Endodermal cell (in vitro differentiated cells): ENCODE data around the gene CCNI. TPM values are rescaled to one million over a fixed set of nuclear protein-coding genes. Genes with fewer than 3 reads are reported as not detected.

Experiments used
- DNase-seq: peaks from one replicate; pipeline ENCODE4 v3.0.0-alpha.2; 2017
- H3K27ac ChIP-seq: 2 replicates; pipeline ENCODE4 v1.5.1; 2013; ENCODE audit warnings: mild to moderate bottlenecking, low read depth, low read length, moderate library complexity
- H3K27me3 ChIP-seq: 2 replicates; pipeline ENCODE4 v1.6.1; 2013; ENCODE audit warnings: mild to moderate bottlenecking, low read length, moderate library complexity; ENCODE audit not compliant: insufficient read depth, control insufficient read depth, poor library complexity, severe bottlenecking
- H3K36me3 ChIP-seq: 2 replicates; pipeline ENCODE4 v1.7.0; 2013; ENCODE audit warnings: mild to moderate bottlenecking, low read length, moderate library complexity; ENCODE audit not compliant: control insufficient read depth, insufficient read depth
- H3K4me1 ChIP-seq: one replicate; pipeline ENCODE4 v1.7.0; 2013; ENCODE audit warnings: low read length; ENCODE audit not compliant: control insufficient read depth, insufficient read depth
- H3K4me3 ChIP-seq: 2 replicates; pipeline ENCODE4 v1.5.1; 2013; ENCODE audit warnings: mild to moderate bottlenecking, low read length, moderate library complexity
- H3K9ac ChIP-seq: 2 replicates; pipeline ENCODE4 v1.6.1; 2013; ENCODE audit warnings: mild to moderate bottlenecking, low read length, moderate library complexity; ENCODE audit not compliant: poor library complexity, severe bottlenecking; ENCODE audit errors: extremely low read depth
- H3K9me3 ChIP-seq: 2 replicates; pipeline ENCODE4 v1.6.1; 2013; ENCODE audit warnings: mild to moderate bottlenecking, low read length, moderate library complexity; ENCODE audit not compliant: control insufficient read depth
- H3K27ac Mint-ChIP-seq: 2 replicates; pipeline ENCODE4 v1.8.0; 2020; ENCODE audit warnings: mixed read lengths
- H3K27me3 Mint-ChIP-seq: 2 replicates; pipeline ENCODE4 v1.8.0; 2021; ENCODE audit warnings: mild to moderate bottlenecking, mixed read lengths; ENCODE audit not compliant: insufficient read depth
- H3K36me3 Mint-ChIP-seq: 2 replicates; pipeline ENCODE4 v1.8.0; 2020; ENCODE audit warnings: low read depth, mixed read lengths
- H3K4me1 Mint-ChIP-seq: 2 replicates; pipeline ENCODE4 v1.8.0; 2020; ENCODE audit warnings: mixed read lengths
- H3K4me3 Mint-ChIP-seq: 2 replicates; pipeline ENCODE4 v1.8.0; 2020; ENCODE audit warnings: mild to moderate bottlenecking, moderate library complexity, mixed read lengths
- H3K9me3 Mint-ChIP-seq: 2 replicates; pipeline ENCODE4 v1.8.0; 2020; ENCODE audit warnings: mild to moderate bottlenecking, mixed read lengths
- WGBS, 2 experiments: methylation state at CpG; one replicate each; pipeline versions ENCODE4 v1.1.5 to v1.1.7; 2013; ENCODE audit warnings: missing lambda C conversion rate in 2 of 2, mixed read lengths in 1 of 2; ENCODE audit not compliant: insufficient coverage in 1 of 2, insufficient read length in 1 of 2; 5-methylcytosine and 5-hydroxymethylcytosine counted together
- total RNA-seq, 2 donors: library from RNA; stranded (reverse); fragmentation: NEBNext Ultra II Directional in 1 of 2; extraction: Animal tissue kit (Norgen Biotek cat#: 25700) in 1 of 2; gene quantifications; 2 replicates in 1 of 2; 3 replicates in 1 of 2; pipeline ENCODE4 v1.2.1, GENCODE V29; 2021
- TF ChIP-seq, protein P1 (sequence below): fragments of 200-600 bp; sonication (generic); conservative IDR thresholded peaks from 2 replicates; pipeline ENCODE4 v1.5.0; 2021; ENCODE audit warnings: antibody characterized with exemption, mild to moderate bottlenecking

Gene CCNI
- total RNA-seq, 2 donors from 2014 or later: 283 to 302 TPM

DNA sequence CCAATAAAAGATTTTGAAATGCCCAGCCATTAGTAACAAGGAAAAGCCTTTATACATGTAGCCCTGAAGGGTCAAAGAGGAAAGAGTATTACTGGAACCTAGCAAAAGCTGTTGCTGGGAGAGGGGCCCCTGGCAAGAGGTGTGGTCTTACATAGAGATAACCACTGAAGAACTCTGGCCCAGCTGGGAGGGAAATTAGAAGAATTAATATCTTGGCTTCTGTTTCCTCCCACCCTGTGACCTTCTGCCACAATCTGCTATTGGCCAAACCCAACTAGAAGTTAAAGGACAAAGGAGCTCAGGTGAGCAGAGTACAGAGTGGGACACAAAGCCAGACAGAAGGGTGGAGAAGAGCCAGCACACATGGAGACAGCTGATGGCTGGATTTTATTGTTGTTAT lies 41.9 kb upstream of the CCNI start:
- Mint-ChIP-seq H3K4me3 (no peak overlapping the region), H3K36me3 (no peaks in the 10 kb centered on the region), H3K4me1 (peaks cover 8% of the 10 kb centered on the region), H3K27me3 (no peaks in the 10 kb centered on the region), H3K9me3 (peaks cover 22% of the 10 kb centered on the region), H3K27ac (no peak overlapping the region)
- TF ChIP-seq, protein P1, sequence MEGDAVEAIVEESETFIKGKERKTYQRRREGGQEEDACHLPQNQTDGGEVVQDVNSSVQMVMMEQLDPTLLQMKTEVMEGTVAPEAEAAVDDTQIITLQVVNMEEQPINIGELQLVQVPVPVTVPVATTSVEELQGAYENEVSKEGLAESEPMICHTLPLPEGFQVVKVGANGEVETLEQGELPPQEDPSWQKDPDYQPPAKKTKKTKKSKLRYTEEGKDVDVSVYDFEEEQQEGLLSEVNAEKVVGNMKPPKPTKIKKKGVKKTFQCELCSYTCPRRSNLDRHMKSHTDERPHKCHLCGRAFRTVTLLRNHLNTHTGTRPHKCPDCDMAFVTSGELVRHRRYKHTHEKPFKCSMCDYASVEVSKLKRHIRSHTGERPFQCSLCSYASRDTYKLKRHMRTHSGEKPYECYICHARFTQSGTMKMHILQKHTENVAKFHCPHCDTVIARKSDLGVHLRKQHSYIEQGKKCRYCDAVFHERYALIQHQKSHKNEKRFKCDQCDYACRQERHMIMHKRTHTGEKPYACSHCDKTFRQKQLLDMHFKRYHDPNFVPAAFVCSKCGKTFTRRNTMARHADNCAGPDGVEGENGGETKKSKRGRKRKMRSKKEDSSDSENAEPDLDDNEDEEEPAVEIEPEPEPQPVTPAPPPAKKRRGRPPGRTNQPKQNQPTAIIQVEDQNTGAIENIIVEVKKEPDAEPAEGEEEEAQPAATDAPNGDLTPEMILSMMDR: no peak
- Histone ChIP-seq H3K27me3 (no peaks in the 10 kb centered on the region), H3K4me3 (no peak overlapping the region), H3K27ac (no peak overlapping the region), H3K9me3 (peaks cover 20% of the 10 kb centered on the region), H3K36me3 (no peaks in the 10 kb centered on the region), H3K9ac (no peak overlapping the region), H3K4me1 (peaks cover under 1% of the 10 kb centered on the region)
- DNase-seq: no peak

DNA sequence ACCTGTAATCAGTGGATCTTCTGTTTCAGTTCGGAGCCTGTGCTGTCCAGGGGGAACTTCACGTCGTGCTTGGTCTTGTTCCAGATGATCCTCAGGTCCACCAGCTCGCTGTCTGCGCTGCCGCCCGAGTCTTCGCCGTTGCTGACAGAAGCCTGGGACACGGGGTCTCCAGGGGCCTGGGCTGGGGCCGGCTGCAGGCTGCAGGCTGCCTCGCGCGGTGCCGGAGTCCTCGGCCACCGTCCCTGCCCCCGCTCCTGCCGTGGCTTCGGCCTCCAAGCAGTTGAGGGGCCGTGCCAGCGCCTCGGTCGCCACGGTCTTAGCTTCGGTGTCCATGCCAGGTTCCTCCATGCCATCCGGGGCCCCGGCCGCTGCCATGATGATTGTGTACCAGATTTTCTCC lies 37.3 kb upstream of the CCNI start:
- Mint-ChIP-seq H3K27ac (no peak overlapping the region), H3K27me3 (no peaks in the 10 kb centered on the region), H3K4me3 (no peak overlapping the region), H3K9me3 (peaks cover 10% of the 10 kb centered on the region), H3K36me3 (no peaks in the 10 kb centered on the region), H3K4me1 (no peaks in the 10 kb centered on the region)
- peaks cover 8% of the 10 kb centered on the region for H3K9me3 ChIP-seq
- no peaks in the 10 kb centered on the region for H3K27me3 ChIP-seq
- no peak overlapping the region for H3K9ac ChIP-seq
- H3K4me1 ChIP-seq: no peaks in the 10 kb centered on the region
- no peak for DNase-seq
- no peaks in the 10 kb centered on the region for H3K36me3 ChIP-seq
- 95 to 99% methylated on average over 18 to 29 of the region's 29 CpGs for WGBS, 2 experiments
- no peak overlapping the region for H3K4me3 ChIP-seq
- no peak overlapping the region for H3K27ac ChIP-seq
- TF ChIP-seq, protein P1: no peak

DNA sequence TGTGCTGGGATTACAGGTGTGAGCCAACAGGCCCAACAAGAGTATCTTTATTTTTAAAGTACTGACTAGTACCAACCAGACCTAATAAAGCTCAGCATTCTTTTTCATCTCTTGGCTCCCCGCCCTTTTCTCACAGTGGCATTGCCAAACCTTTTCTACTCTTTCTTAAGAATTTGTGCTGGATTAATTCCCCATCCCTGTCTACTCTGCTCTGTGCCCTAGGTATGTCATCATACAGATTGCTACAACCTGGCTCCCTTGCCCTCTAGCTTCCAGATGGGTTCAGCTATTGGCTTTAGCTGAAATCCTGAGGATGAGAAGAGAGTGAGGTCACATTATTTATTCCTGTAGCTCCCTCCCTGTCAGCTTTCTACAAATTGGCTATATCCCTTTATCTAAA lies 34.9 kb upstream of the CCNI start:
- TF ChIP-seq, protein P1: no peak
- H3K4me1 Mint-ChIP-seq: no peaks in the 10 kb centered on the region
- 93 to 100% methylated on average over 1 of the region's 1 CpG for WGBS, 2 experiments
- H3K9me3 ChIP-seq: no peaks in the 10 kb centered on the region
- H3K9me3 Mint-ChIP-seq: no peaks in the 10 kb centered on the region
- H3K9ac ChIP-seq: no peak overlapping the region
- H3K4me3 ChIP-seq: no peak overlapping the region
- no peaks in the 10 kb centered on the region for H3K4me1 ChIP-seq
- no peak for DNase-seq
- H3K27me3 Mint-ChIP-seq: no peaks in the 10 kb centered on the region
- H3K36me3 Mint-ChIP-seq: no peaks in the 10 kb centered on the region
- H3K27ac Mint-ChIP-seq: no peak overlapping the region
- H3K27me3 ChIP-seq: no peaks in the 10 kb centered on the region
- no peak overlapping the region for H3K4me3 Mint-ChIP-seq
- H3K36me3 ChIP-seq: no peaks in the 10 kb centered on the region
- no peak overlapping the region for H3K27ac ChIP-seq
